ENCODE measurements around the gene HCFC1. TPM values are rescaled to one million over a fixed set of nuclear protein-coding genes. Genes with fewer than 3 reads are reported as not detected.

Gene HCFC1
- polyA plus RNA-seq, 1 of the 3 experiments (the other 2 are of a cell fraction), result 9.5 TPM

GRCh38 chrX:153992180-153992579 lies 20.6 kb upstream of the HCFC1 start:
- 70% methylated on average over 8 of the region's 8 CpGs for WGBS (ENCODE audit: low lambda C conversion rate)
- H3K9me2 ChIP-seq, result no peaks in the 10 kb centered on the region
- no peaks in the 10 kb centered on the region for H3K9me3 ChIP-seq
- TF ChIP-seq GABPA (IDR thresholded peaks at IDR 0.05; ENCODE audit: low read depth) (no peak), YY1 (IDR thresholded peaks at IDR 0.05; ENCODE audit: low read depth) (no peak), TEAD4 (IDR thresholded peaks at IDR 0.05; ENCODE audit: borderline replicate concordance, insufficient read depth) (no peak), FOXJ3 (CRISPR knock-in tag; IDR thresholded peaks at IDR 0.05) (no peak), REST (IDR thresholded peaks at IDR 0.05; ENCODE audit: low read depth, low read length) (no peak), FOXM1 (IDR thresholded peaks at IDR 0.05; ENCODE audit: low read depth) (no peak), SMC3 (IDR thresholded peaks at IDR 0.05; ENCODE audit: low read depth, low read length) (no peak), SIN3A (IDR thresholded peaks at IDR 0.05; ENCODE audit: borderline replicate concordance, low read depth, low read length) (no peak), EZH2phosphoT487 (IDR thresholded peaks at IDR 0.05; ENCODE audit: borderline replicate concordance, low read depth) (no peak), EP300 (IDR thresholded peaks at IDR 0.05; ENCODE audit: borderline replicate concordance in 1 of 2, low read depth in 1 of 2, low read length in 1 of 2) (no peak), MXI1 (IDR thresholded peaks at IDR 0.05; ENCODE audit: low read depth, low read length) (no peak), RAD21 (IDR thresholded peaks at IDR 0.05; ENCODE audit: low read length) (no peak), JUND (IDR thresholded peaks at IDR 0.05) (no peak)
- TF ChIP-seq, protein P1, sequence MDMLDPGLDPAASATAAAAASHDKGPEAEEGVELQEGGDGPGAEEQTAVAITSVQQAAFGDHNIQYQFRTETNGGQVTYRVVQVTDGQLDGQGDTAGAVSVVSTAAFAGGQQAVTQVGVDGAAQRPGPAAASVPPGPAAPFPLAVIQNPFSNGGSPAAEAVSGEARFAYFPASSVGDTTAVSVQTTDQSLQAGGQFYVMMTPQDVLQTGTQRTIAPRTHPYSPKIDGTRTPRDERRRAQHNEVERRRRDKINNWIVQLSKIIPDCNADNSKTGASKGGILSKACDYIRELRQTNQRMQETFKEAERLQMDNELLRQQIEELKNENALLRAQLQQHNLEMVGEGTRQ (IDR thresholded peaks at IDR 0.05; ENCODE audit: borderline replicate concordance, low read depth, low read length), result no peak
- TF ChIP-seq, protein P2, sequence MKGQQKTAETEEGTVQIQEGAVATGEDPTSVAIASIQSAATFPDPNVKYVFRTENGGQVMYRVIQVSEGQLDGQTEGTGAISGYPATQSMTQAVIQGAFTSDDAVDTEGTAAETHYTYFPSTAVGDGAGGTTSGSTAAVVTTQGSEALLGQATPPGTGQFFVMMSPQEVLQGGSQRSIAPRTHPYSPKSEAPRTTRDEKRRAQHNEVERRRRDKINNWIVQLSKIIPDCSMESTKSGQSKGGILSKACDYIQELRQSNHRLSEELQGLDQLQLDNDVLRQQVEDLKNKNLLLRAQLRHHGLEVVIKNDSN (IDR thresholded peaks at IDR 0.05; ENCODE audit: borderline replicate concordance, low read depth), result no peak
- H3F3A ChIP-seq (replicated peaks; ENCODE audit: insufficient read depth), result no peaks in the 10 kb centered on the region
- no peak for DNase-seq
- ChIA-PET CTCF (interaction anchor here (1.3 kb wide), 1 partner anchor 21 kb away, joined by 3 read pairs; no protein-coding TSS in a partner anchor), POLR2A (interaction anchor here (0.7 kb wide), 1 partner anchor 52 kb away, joined by 4 read pairs; no protein-coding TSS in a partner anchor)
- no peak overlapping the region for H3K9ac ChIP-seq
- H3K27ac ChIP-seq (ENCODE audit: low read depth in 2 of 2, low read length in 1 of 2), result no peak overlapping the region
- H3K4me2 ChIP-seq, result no peak overlapping the region
- H3K36me3 ChIP-seq (replicated peaks in 1 of 2; ENCODE audit: control insufficient read depth in 1 of 2, insufficient read depth in 2 of 2, low read length in 1 of 2), result no peaks in the 10 kb centered on the region
- no peaks in the 10 kb centered on the region for H3K79me2 ChIP-seq (ENCODE audit: insufficient read depth)
- H4K20me1 ChIP-seq (ENCODE audit: insufficient read depth), result peaks cover 3% of the 10 kb centered on the region; the same call in 1 of the 2 replicates
- peaks cover 6% of the 10 kb centered on the region for H3K27me3 ChIP-seq (ENCODE audit: insufficient read depth)
- H3K4me1 ChIP-seq (ENCODE audit: control insufficient read depth in 1 of 2, insufficient read depth in 2 of 2, low read depth in 1 of 2, low read length in 1 of 2), result no peaks in the 10 kb centered on the region
- H3K4me3 ChIP-seq (ENCODE audit: low read depth in 2 of 2, low read length in 1 of 2), result no peak overlapping the region
- H2AFZ ChIP-seq (ENCODE audit: low read depth), result no peak overlapping the region
